HepG2 (cell line): ENCODE results near the gene GNG3. TPM values are rescaled to one million over a fixed set of nuclear protein-coding genes. Genes with fewer than 3 reads are reported as not detected.

Experiments
- ADNP ChIP-seq: sonication (generic); formaldehyde crosslinking; IDR thresholded peaks from 2 replicates; pipeline ENCODE4 v1.4.0; 2020; ENCODE audit warnings: missing genetic modification reagents
- BHLHE40 ChIP-seq: IDR thresholded peaks from 2 replicates; pipeline ENCODE4 v1.6.1; 2011; ENCODE audit warnings: low read length, improper control_type of control experiment
- BORCS8-MEF2B ChIP-seq: sonication (generic); formaldehyde crosslinking; IDR thresholded peaks from 2 replicates; pipeline ENCODE4 v1.8.0; 2022; ENCODE audit warnings: mild to moderate bottlenecking, missing genetic modification reagents
- CEBPZ ChIP-seq: IDR thresholded peaks from 2 replicates; pipeline ENCODE4 v1.6.1; 2012; ENCODE audit warnings: low read length, improper control_type of control experiment
- ERF ChIP-seq: IDR thresholded peaks from 2 replicates; pipeline ENCODE4 v1.6.1; 2018; ENCODE audit warnings: missing biosample characterization, missing genetic modification reagents
- JUND ChIP-seq: sonication (generic); formaldehyde crosslinking; IDR thresholded peaks from 2 replicates; pipeline ENCODE4 v1.8.0; 2022; ENCODE audit warnings: mild to moderate bottlenecking, missing genetic modification reagents
- NRL ChIP-seq: sonication (generic); formaldehyde crosslinking; IDR thresholded peaks from 2 replicates; pipeline ENCODE4 v1.5.0; 2020; ENCODE audit warnings: missing genetic modification reagents, mild to moderate bottlenecking, moderate library complexity, borderline replicate concordance
- PRDM15 ChIP-seq: sonication (generic); formaldehyde crosslinking; IDR thresholded peaks from 2 replicates; pipeline ENCODE4 v1.4.0; 2020; ENCODE audit warnings: missing genetic modification reagents
- PRMT3 ChIP-seq: sonication (generic); formaldehyde crosslinking; IDR thresholded peaks from 2 replicates; pipeline ENCODE4 v1.8.1; 2022; ENCODE audit warnings: low read depth, mild to moderate bottlenecking, moderate library complexity, missing genetic modification reagents, borderline replicate concordance
- SNAPC4 ChIP-seq: sonication (generic); formaldehyde crosslinking; IDR thresholded peaks from 2 replicates; pipeline ENCODE4 v1.4.0; 2020; ENCODE audit warnings: mild to moderate bottlenecking, missing genetic modification reagents
- SOX5 ChIP-seq: IDR thresholded peaks from 2 replicates; pipeline ENCODE4 v1.6.1; 2016; ENCODE audit warnings: borderline replicate concordance
- TFDP1 ChIP-seq: IDR thresholded peaks from 2 replicates; pipeline ENCODE4 v1.6.1; 2016; ENCODE audit warnings: missing compliant biosample characterization, missing genetic modification reagents, borderline replicate concordance
- ZC3H4 ChIP-seq: sonication (generic); formaldehyde crosslinking; IDR thresholded peaks from 2 replicates; pipeline ENCODE4 v1.4.0; 2020; ENCODE audit warnings: missing genetic modification reagents, borderline replicate concordance
- ZNF580 ChIP-seq: IDR thresholded peaks from 2 replicates; pipeline ENCODE4 v1.6.1; 2016; ENCODE audit warnings: low read depth, borderline replicate concordance
- ZNF598 ChIP-seq: sonication (generic); formaldehyde crosslinking; IDR thresholded peaks from 2 replicates; pipeline ENCODE4 v1.5.1; 2020; ENCODE audit warnings: mild to moderate bottlenecking, missing genetic modification reagents, borderline replicate concordance
- ZSCAN22 ChIP-seq: sonication (generic); formaldehyde crosslinking; IDR thresholded peaks from 2 replicates; pipeline ENCODE4 v1.4.0; 2020; ENCODE audit warnings: mild to moderate bottlenecking, missing genetic modification reagents
- polyA plus RNA-seq, 8 experiments: library from polyadenylated mRNA; depleted of rRNA in 3 of 8; stranded (reverse) in 7 of 8; unstranded in 1 of 8; fragments of >200 nt; fragmentation: Illumina TruSeq in 4 of 8; extraction: Trizol in 4 of 8; gene quantifications; 2 replicates each; pipeline versions ENCODE4 v1.2.1 to v1.2.3, GENCODE V29; 2011 to 2016; ENCODE audit warnings: low read depth in 4 of 8, missing spikeins in 1 of 8, mixed read lengths in 1 of 8; ENCODE audit not compliant: insufficient read depth in 1 of 8
- total RNA-seq, 5 experiments: library from RNA; depleted of rRNA; stranded (reverse); fragments of >200 nt; fragmentation: Illumina TruSeq; extraction: Trizol; gene quantifications; 2 replicates each; pipeline ENCODE4 v1.2.3, GENCODE V29; 2016; ENCODE audit warnings: low read depth in 1 of 5

GNG3 gene
- total and polyA plus RNA-seq, 2 of the 13 experiments (the other 11 are each of a cell fraction or from before 2014, with no cell fraction given) = not detected

- TF ChIP-seq CEBPZ (no peak), ADNP (CRISPR knock-in tag) (no peak), ZNF598 (CRISPR knock-in tag) (peak; percentile 59; the same call in 1 of the 2 replicates), BHLHE40 (no peak), TFDP1 (CRISPR knock-in tag) (no peak; the same call in 1 of the 2 replicates), PRDM15 (CRISPR knock-in tag) (peak; percentile 95), ZSCAN22 (CRISPR knock-in tag) (no peak), ERF (CRISPR knock-in tag) (peak; percentile 70; the same call in 1 of the 2 replicates), SOX5 (no peak), PRMT3 (no peak), NRL (CRISPR knock-in tag) (peak; percentile 52; the same call in 1 of the 2 replicates), SNAPC4 (CRISPR knock-in tag) (peak; percentile 84), BORCS8-MEF2B (CRISPR knock-in tag) (peak; percentile 55), JUND (no peak), ZNF580 (no peak), ZC3H4 (CRISPR knock-in tag) (no peak)
Measured at GRCh38 chr11:62665075-62665598, 42.3 kb upstream of the GNG3 start, which contains the start of the genes C11orf98 and CSKMT (continued).
